Large intestine (tissue), 3 donors: Measurements from ENCODE around the gene KIF16B. TPM values are rescaled to one million over a fixed set of nuclear protein-coding genes. Genes with fewer than 3 reads are reported as not detected.

Source experiments
- DNase-seq, 2 donors: peaks; one replicate each; pipeline versions ENCODE4 v3.0.0 to v3.0.0-alpha.2; 2013
- H3K27ac ChIP-seq: one replicate; pipeline ENCODE4 v1.5.1; 2013; ENCODE audit warnings: low read length
- H3K27me3 ChIP-seq: 2 replicates; pipeline ENCODE4 v1.6.1; 2013; ENCODE audit warnings: low read length; ENCODE audit not compliant: control insufficient read depth, insufficient read depth
- H3K36me3 ChIP-seq: 2 replicates; pipeline ENCODE4 v1.6.1; 2013; ENCODE audit warnings: low read length; ENCODE audit not compliant: control insufficient read depth, insufficient read depth
- H3K4me1 ChIP-seq: one replicate; pipeline ENCODE4 v1.6.1; 2013; ENCODE audit warnings: low read length; ENCODE audit not compliant: control insufficient read depth, insufficient read depth
- H3K4me3 ChIP-seq: one replicate; pipeline ENCODE4 v1.5.1; 2013; ENCODE audit warnings: low read length
- H3K9me3 ChIP-seq: one replicate; pipeline ENCODE4 v1.6.1; 2013; ENCODE audit warnings: mild to moderate bottlenecking, low read depth, low read length, moderate library complexity; ENCODE audit not compliant: control insufficient read depth
- WGBS: methylation state at CpG from one replicate; pipeline ENCODE4 v1.1.5; 2013; ENCODE audit warnings: low lambda C conversion rate; ENCODE audit not compliant: insufficient coverage; 5-methylcytosine and 5-hydroxymethylcytosine counted together
- polyA plus RNA-seq: library from polyadenylated mRNA; unstranded; fragments of 120-200 nt; gene quantifications from one replicate; pipeline ENCODE4 v1.2.1, GENCODE V29; 2013

KIF16B gene
- polyA plus RNA-seq, 1 donor, result 21.0 TPM

DNA sequence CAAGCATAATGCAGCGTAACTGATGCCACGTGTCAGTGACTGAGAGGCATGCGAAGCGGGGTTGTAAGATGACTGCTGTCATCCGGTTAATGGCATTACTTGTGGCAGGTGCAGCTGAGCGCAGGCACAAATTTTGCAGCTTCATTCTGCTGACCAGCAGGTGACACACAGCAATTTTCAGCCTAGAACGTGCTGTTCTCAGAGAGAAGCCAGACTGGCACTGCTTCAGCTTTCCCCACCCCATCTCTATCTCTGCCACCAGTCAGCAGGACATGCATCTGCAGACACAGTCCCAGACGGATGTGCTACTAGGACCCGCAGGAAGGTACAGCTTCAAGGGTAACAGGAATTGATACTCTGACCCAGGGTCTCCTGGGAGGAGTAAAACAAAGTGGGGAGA, 221.8 kb downstream of the KIF16B start:
- no CpG with 5 or more reads among the region's 9 CpGs for WGBS
- H3K9me3 ChIP-seq, result no peaks in the 10 kb centered on the region
- H3K27me3 ChIP-seq, result no peaks in the 10 kb centered on the region
- H3K36me3 ChIP-seq, result no peaks in the 10 kb centered on the region
- DNase-seq, result no peak
- H3K4me3 ChIP-seq, result no peak overlapping the region
- H3K4me1 ChIP-seq, result no peaks in the 10 kb centered on the region
- no peak overlapping the region for H3K27ac ChIP-seq

DNA sequence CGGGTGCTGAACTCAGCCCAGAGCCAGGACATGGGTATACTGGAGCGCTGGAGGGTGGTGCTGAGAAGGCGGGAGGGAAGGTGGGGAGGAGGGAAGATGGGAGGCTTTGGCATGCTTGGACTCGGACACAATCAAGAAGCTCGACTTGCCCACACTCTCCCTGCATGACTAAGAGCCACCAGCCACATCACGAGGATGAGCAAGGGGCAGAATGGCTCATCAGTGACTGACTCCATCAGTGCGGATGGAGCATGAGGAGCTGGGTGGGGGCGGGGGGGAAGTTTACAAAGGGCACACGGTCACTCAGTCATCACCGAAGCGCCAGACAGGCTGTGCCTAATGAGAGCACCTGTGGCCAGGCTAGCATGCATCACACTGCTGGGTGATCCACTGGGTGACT, 222.8 kb downstream of the KIF16B start:
- Histone ChIP-seq H3K36me3 (no peaks in the 10 kb centered on the region), H3K27me3 (no peaks in the 10 kb centered on the region), H3K4me1 (no peaks in the 10 kb centered on the region), H3K9me3 (no peaks in the 10 kb centered on the region), H3K4me3 (no peak overlapping the region), H3K27ac (no peak overlapping the region)
- 100% methylated on average over 1 of the region's 11 CpGs for WGBS
- no peak for DNase-seq

- DNase-seq, result no peak
- no peaks in the 10 kb centered on the region for H3K4me1 ChIP-seq
- no peaks in the 10 kb centered on the region for H3K36me3 ChIP-seq
- H3K4me3 ChIP-seq, result no peak overlapping the region
- no peaks in the 10 kb centered on the region for H3K27me3 ChIP-seq
- H3K27ac ChIP-seq, result no peak overlapping the region
- H3K9me3 ChIP-seq, result no peaks in the 10 kb centered on the region
- no CpG with 5 or more reads among the region's 6 CpGs for WGBS
Observed at GRCh38 chr20:16349523-16350260, 223.6 kb downstream of the KIF16B start.

GRCh38 chr20:16346956-16347355, 226.3 kb downstream of the KIF16B start:
- H3K36me3 ChIP-seq, result no peaks in the 10 kb centered on the region
- H3K4me1 ChIP-seq, result no peaks in the 10 kb centered on the region
- no peak overlapping the region for H3K4me3 ChIP-seq
- WGBS, result 100% methylated on average over 2 of the region's 7 CpGs
- H3K9me3 ChIP-seq, result no peaks in the 10 kb centered on the region
- H3K27ac ChIP-seq, result no peak overlapping the region
- DNase-seq, result no peak
- no peaks in the 10 kb centered on the region for H3K27me3 ChIP-seq

DNA sequence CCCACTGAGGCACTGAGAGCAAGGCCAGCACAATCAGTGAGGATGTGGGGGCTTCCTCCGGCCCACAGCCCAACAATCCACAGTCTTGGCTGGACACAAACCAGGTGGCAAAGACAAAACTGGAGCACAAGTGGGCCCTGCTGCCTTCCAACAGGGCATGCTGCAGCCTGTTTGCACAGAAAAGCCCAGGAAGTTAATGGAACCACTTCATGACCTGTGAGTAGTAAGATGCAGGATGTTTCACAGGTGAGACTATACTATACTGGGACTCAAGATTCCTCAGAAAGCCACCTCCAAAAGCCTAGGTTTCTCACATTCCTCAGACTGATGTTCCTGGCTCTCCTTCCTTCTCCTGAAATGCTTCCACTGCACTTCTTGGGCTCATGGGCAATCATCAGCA, 235.5 kb downstream of the KIF16B start:
- no peak overlapping the region for H3K4me3 ChIP-seq
- H3K27me3 ChIP-seq, result no peaks in the 10 kb centered on the region
- H3K36me3 ChIP-seq, result peaks cover 2% of the 10 kb centered on the region
- peaks cover 4% of the 10 kb centered on the region for H3K9me3 ChIP-seq
- no peak overlapping the region for H3K27ac ChIP-seq
- no CpG with 5 or more reads among the region's 1 CpG for WGBS
- no peak for DNase-seq
- H3K4me1 ChIP-seq, result no peaks in the 10 kb centered on the region

DNA sequence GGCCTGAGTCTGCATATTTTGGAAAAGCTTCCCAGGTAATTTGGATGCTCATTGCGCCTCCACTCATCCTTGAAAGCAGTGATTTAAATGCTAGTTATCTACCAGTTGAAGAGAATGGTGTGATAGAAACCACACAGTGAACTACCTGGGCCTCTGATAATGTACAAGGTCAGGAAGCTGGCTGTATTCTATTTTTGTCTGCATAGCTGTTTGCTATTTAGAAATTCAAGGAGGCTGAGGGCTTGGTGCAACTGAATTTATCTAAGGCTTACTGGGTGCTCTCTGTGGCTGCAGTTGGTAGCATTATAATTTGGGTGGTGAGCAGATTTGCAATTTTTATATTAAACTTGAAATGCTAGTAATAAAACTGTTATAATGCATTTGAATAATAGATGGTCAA, 245.6 kb downstream of the KIF16B start:
- Histone ChIP-seq H3K4me1 (no peaks in the 10 kb centered on the region), H3K4me3 (no peak overlapping the region), H3K27me3 (no peaks in the 10 kb centered on the region), H3K36me3 (no peaks in the 10 kb centered on the region), H3K9me3 (no peaks in the 10 kb centered on the region), H3K27ac (no peak overlapping the region)
- no peak for DNase-seq
- no CpG with 5 or more reads among the region's 1 CpG for WGBS

DNA sequence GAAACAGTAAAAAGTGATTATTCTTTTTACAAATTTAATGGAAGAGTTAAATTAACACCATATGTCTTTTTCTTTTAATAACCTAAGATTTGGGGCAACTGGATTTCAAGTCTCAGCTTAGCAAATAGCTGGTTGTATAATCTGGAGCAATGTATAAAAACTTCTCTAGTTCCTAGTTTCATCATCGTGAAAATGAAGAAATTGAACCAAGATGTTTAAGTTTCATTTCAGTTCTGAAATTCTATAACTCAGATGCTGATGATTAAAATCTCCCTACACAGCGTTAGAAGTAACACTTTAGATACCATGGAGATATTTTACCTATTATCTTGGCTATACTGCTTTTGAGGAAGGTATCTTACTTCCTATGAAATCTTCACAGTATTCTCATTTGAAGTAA, 252.0 kb downstream of the KIF16B start:
- no peak for DNase-seq
- H3K36me3 ChIP-seq, result peaks cover 2% of the 10 kb centered on the region
- H3K27me3 ChIP-seq, result no peaks in the 10 kb centered on the region
- H3K9me3 ChIP-seq, result no peaks in the 10 kb centered on the region
- H3K4me1 ChIP-seq, result no peaks in the 10 kb centered on the region
- no peak overlapping the region for H3K4me3 ChIP-seq
- 100% methylated on average over 1 of the region's 2 CpGs for WGBS
- no peak overlapping the region for H3K27ac ChIP-seq

- Histone ChIP-seq H3K36me3 (peaks cover 8% of the 10 kb centered on the region), H3K27ac (no peak overlapping the region), H3K9me3 (no peaks in the 10 kb centered on the region), H3K27me3 (no peaks in the 10 kb centered on the region), H3K4me1 (no peaks in the 10 kb centered on the region), H3K4me3 (no peak overlapping the region)
- WGBS, result 100% methylated on average over 3 of the region's 14 CpGs
- no peak for DNase-seq
Observed at GRCh38 chr20:16317445-16318362, 255.5 kb downstream of the KIF16B start.

DNA sequence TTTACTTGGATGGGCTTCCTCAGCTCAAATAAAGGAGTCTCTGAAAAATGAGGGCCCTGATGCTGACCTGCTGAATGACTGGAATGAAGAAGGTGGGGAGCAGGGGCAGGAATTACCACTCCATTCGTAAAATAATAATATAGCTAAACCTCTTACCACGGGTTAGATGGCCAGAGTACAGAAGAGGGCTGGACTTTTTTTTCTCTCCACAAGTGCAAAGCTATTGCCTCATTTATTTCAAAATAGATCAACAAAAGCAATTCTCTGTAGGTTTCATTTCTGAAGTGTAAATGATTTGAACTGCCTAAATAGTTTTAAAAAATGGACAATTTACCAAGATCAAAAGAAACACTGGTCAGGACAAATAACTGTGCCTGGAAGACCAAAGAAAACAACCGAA, 256.7 kb downstream of the KIF16B start:
- no peak for DNase-seq
- no peaks in the 10 kb centered on the region for H3K27me3 ChIP-seq
- H3K36me3 ChIP-seq, result peaks cover 9% of the 10 kb centered on the region
- WGBS, result 100% methylated on average over 3 of the region's 3 CpGs
- no peaks in the 10 kb centered on the region for H3K4me1 ChIP-seq
- H3K9me3 ChIP-seq, result no peaks in the 10 kb centered on the region
- H3K4me3 ChIP-seq, result no peak overlapping the region
- H3K27ac ChIP-seq, result no peak overlapping the region

DNA sequence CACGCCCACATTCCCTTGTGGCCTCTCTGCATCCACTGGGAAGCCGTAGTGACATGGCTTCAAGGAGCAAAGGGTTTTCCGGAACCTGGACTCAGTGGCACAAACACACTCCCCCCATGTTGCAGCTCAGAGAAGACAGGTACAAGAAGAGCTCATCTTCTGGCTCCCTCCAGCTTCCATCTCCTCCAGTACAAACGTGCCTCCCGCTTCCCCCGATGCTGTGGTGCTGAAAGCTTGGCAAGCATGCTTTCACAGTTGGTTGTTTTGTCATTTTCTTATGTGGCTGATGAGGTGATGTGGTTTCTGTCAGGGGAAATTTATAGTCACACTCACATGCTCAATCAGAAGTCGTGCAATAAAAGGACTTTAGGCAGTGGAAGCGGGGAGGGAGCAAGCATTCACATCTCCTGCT, 258.5 kb downstream of the KIF16B start:
- Histone ChIP-seq H3K4me3 (no peak overlapping the region), H3K27me3 (no peaks in the 10 kb centered on the region), H3K27ac (no peak overlapping the region), H3K9me3 (no peaks in the 10 kb centered on the region), H3K4me1 (no peaks in the 10 kb centered on the region), H3K36me3 (peaks cover 10% of the 10 kb centered on the region)
- no peak for DNase-seq
- WGBS, result no CpG with 5 or more reads among the region's 8 CpGs
